A172 (cell line): ENCODE results near the gene SNED1. TPM values are rescaled to one million over a fixed set of nuclear protein-coding genes. Genes with fewer than 3 reads are reported as not detected.

Experiments used
- DNase-seq: peaks from one replicate; pipeline ENCODE4 v3.0.0-alpha.2; 2015; ENCODE audit warnings: low spot score
- total RNA-seq: library from RNA; depleted of rRNA; stranded (reverse); fragments of >200 nt; shearing (Covaris generic); gene quantifications from 2 replicates; pipeline ENCODE4 v1.2.3, GENCODE V29; 2014

Gene SNED1
- total RNA-seq, 1 experiment from 2014 or later, result 5.2 TPM

GRCh38 chr2:240960309-240960970 is 38.0 kb upstream of the SNED1 start:
- no peak for DNase-seq

- DNase-seq, result no peak
Measured at GRCh38 chr2:240960971-240961876, 37.2 kb upstream of the SNED1 start.

GRCh38 chr2:240961910-240962299 is 36.5 kb upstream of the SNED1 start:
- DNase-seq, result no peak

- no peak for DNase-seq
Measured at GRCh38 chr2:240962300-240963064, 35.9 kb upstream of the SNED1 start.

- no peak for DNase-seq
Measured at GRCh38 chr2:240963065-240963867, 35.2 kb upstream of the SNED1 start.

- DNase-seq, result no peak
Measured at GRCh38 chr2:240963868-240964703, 34.3 kb upstream of the SNED1 start.

- DNase-seq, result no peak
Measured at GRCh38 chr2:240964704-240965295, 33.6 kb upstream of the SNED1 start.

GRCh38 chr2:240965296-240965904 is 33.0 kb upstream of the SNED1 start:
- DNase-seq, result no peak

GRCh38 chr2:240965905-240966456 is 32.4 kb upstream of the SNED1 start:
- DNase-seq, result no peak

GRCh38 chr2:240966457-240966905 is 31.9 kb upstream of the SNED1 start:
- no peak for DNase-seq

- DNase-seq, result no peak
Measured at GRCh38 chr2:240966906-240967680, 31.3 kb upstream of the SNED1 start.

- DNase-seq, result no peak
Measured at GRCh38 chr2:240967681-240968621, 30.5 kb upstream of the SNED1 start.

- no peak for DNase-seq
Measured at GRCh38 chr2:240968731-240969624, 29.4 kb upstream of the SNED1 start.

GRCh38 chr2:240970104-240970503 is 28.3 kb upstream of the SNED1 start:
- no peak for DNase-seq

- DNase-seq, result no peak
Measured at GRCh38 chr2:240970816-240971215, 27.6 kb upstream of the SNED1 start.

GRCh38 chr2:240972201-240972600 is 26.2 kb upstream of the SNED1 start:
- no peak for DNase-seq
